Smooth muscle cell (in vitro differentiated cells): ENCODE data around the gene PSMG3. TPM values are rescaled to one million over a fixed set of nuclear protein-coding genes. Genes with fewer than 3 reads are reported as not detected.

Source experiments
- DNase-seq: peaks from one replicate; lab custom pipeline; 2025; ENCODE audit not compliant: unreplicated experiment; lab: John Stamatoyannopoulos, UW
- H2AFZ ChIP-seq: fragments of 200-600 bp; sonication (generic); 2 replicates; pipeline ENCODE4 v1.6.0; 2016; ENCODE audit warnings: antibody characterized with exemption, low read depth, mild to moderate bottlenecking
- H3F3A ChIP-seq: fragments of 200-600 bp; sonication (generic); 2 replicates; pipeline ENCODE4 v1.6.0; 2017; ENCODE audit warnings: antibody characterized with exemption, low read depth
- H3K27ac ChIP-seq: fragments of 200-600 bp; sonication (generic); 2 replicates; pipeline ENCODE4 v1.5.1; 2016; ENCODE audit warnings: low read depth, mild to moderate bottlenecking
- H3K27me3 ChIP-seq: fragments of 200-600 bp; sonication (generic); 2 replicates; pipeline ENCODE4 v1.6.1; 2016; ENCODE audit warnings: low read depth, mild to moderate bottlenecking
- H3K36me3 ChIP-seq: fragments of 200-600 bp; sonication (generic); 2 replicates; pipeline ENCODE4 v1.5.1; 2016; ENCODE audit warnings: low read depth
- H3K4me1 ChIP-seq: fragments of 200-600 bp; sonication (generic); 2 replicates; pipeline ENCODE4 v1.5.1; 2016; ENCODE audit warnings: low read depth
- H3K4me2 ChIP-seq: fragments of 200-600 bp; sonication (generic); 2 replicates; pipeline ENCODE4 v1.6.0; 2016; ENCODE audit warnings: mild to moderate bottlenecking
- H3K4me3 ChIP-seq: fragments of 200-600 bp; sonication (generic); 2 replicates; pipeline ENCODE4 v1.5.1; 2016; ENCODE audit warnings: mild to moderate bottlenecking
- H3K79me2 ChIP-seq: fragments of 200-600 bp; sonication (generic); 2 replicates; pipeline ENCODE4 v1.6.0; 2016; ENCODE audit warnings: low read depth, mild to moderate bottlenecking
- H3K9ac ChIP-seq: fragments of 200-600 bp; sonication (generic); 2 replicates; pipeline ENCODE4 v1.6.0; 2016; ENCODE audit warnings: low read depth
- H3K9me3 ChIP-seq: fragments of 200-600 bp; sonication (generic); replicated peaks from 2 replicates; pipeline ENCODE4 v1.5.1; 2016; ENCODE audit warnings: low read depth
- H4K20me1 ChIP-seq: fragments of 200-600 bp; sonication (generic); 2 replicates; pipeline ENCODE4 v1.6.0; 2016; ENCODE audit warnings: low read depth
- WGBS: methylation state at CpG from one replicate; pipeline ENCODE4 v1.1.7; 2016; ENCODE audit warnings: low lambda C conversion rate; 5-methylcytosine and 5-hydroxymethylcytosine counted together
- polyA plus RNA-seq: library from polyadenylated mRNA; unstranded; fragments of >200 nt; fragmentation: Nextera tagmentation; extraction: Ambion mirVana; gene quantifications from 2 replicates; pipeline ENCODE4 v1.2.1, GENCODE V29; 2016
- total RNA-seq: library from RNA; depleted of rRNA; stranded (reverse); fragments of >200 nt; gene quantifications from 2 replicates; pipeline ENCODE4 v1.2.3, GENCODE V29; 2014
- TF ChIP-seq, protein P1 (sequence below): fragments of 200-600 bp; sonication (generic); IDR thresholded peaks from 2 replicates; pipeline ENCODE4 v1.5.1; 2017; ENCODE audit warnings: borderline replicate concordance, mild to moderate bottlenecking, antibody characterized with exemption; ENCODE audit not compliant: insufficient read depth, poor library complexity, severe bottlenecking

PSMG3 gene
- total and polyA plus RNA-seq, 2 experiments from 2014 or later = 24.5 to 45.3 TPM

DNA sequence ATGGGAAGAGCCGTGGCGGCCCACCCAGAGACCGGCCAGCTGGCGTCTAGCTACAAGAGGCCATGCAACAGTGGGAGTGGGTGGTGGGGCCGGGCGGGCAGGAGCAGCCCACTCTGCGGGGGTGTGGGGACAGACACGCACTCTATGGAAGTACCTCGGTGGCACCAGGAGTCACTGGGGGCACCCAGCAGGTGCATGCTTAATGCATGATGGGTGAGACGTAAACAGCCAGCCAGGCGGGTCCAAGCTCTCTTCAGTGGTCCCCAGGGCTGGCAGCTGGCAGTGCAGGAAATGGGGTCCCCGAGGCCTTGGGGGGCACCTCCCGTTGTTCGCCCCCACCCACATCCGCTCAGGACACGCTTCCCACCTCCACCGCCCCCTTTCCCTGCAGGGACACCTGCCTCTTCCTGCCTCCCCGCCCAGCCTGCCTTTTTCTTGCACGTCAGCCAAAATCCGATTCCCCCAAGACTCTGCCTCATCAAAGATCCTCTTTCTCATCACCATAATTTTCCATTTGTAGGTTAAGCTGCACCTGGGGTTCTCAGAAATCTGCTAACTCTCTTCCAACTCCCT is 22.6 kb upstream of the PSMG3 start:
- Histone ChIP-seq H3K36me3 (no peaks in the 10 kb centered on the region), H2AFZ (no peak overlapping the region), H3K79me2 (no peaks in the 10 kb centered on the region), H3K4me3 (no peak overlapping the region), H3F3A (no peaks in the 10 kb centered on the region), H3K9me3 (no peaks in the 10 kb centered on the region), H3K27me3 (no peaks in the 10 kb centered on the region), H4K20me1 (no peaks in the 10 kb centered on the region), H3K9ac (no peak overlapping the region), H3K4me2 (no peak overlapping the region), H3K4me1 (no peaks in the 10 kb centered on the region), H3K27ac (no peak overlapping the region)
- WGBS = 85% methylated on average over 19 of the region's 20 CpGs
- no peak for DNase-seq
- TF ChIP-seq, protein P1, sequence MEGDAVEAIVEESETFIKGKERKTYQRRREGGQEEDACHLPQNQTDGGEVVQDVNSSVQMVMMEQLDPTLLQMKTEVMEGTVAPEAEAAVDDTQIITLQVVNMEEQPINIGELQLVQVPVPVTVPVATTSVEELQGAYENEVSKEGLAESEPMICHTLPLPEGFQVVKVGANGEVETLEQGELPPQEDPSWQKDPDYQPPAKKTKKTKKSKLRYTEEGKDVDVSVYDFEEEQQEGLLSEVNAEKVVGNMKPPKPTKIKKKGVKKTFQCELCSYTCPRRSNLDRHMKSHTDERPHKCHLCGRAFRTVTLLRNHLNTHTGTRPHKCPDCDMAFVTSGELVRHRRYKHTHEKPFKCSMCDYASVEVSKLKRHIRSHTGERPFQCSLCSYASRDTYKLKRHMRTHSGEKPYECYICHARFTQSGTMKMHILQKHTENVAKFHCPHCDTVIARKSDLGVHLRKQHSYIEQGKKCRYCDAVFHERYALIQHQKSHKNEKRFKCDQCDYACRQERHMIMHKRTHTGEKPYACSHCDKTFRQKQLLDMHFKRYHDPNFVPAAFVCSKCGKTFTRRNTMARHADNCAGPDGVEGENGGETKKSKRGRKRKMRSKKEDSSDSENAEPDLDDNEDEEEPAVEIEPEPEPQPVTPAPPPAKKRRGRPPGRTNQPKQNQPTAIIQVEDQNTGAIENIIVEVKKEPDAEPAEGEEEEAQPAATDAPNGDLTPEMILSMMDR = no peak

DNA sequence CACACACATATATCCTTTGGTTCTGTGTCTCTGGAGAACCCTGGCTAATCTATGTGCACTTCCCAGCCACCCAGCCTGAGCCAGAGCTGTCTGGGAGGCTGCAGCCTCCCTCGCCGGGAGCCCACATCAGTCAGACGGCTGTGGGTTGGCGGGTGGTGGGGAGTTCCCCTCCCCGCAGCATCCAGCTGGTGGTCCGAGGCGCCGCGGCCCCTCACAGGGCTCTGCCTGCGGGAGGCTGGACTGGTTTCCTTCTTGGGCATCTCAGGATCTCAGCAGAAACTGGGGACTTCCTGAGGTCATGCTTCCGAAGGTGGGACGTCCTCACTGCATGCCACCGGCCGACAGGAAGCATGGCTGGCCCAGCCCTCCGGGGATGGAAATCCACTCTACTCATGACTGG is 22.0 kb upstream of the PSMG3 start:
- H3K9me3 ChIP-seq = no peaks in the 10 kb centered on the region
- no peaks in the 10 kb centered on the region for H3F3A ChIP-seq
- no peak for DNase-seq
- WGBS = 81% methylated on average over 15 of the region's 15 CpGs
- no peak overlapping the region for H3K4me2 ChIP-seq
- H3K4me3 ChIP-seq = no peak overlapping the region
- no peaks in the 10 kb centered on the region for H3K27me3 ChIP-seq
- no peak overlapping the region for H3K27ac ChIP-seq
- no peaks in the 10 kb centered on the region for H3K4me1 ChIP-seq
- H3K36me3 ChIP-seq = no peaks in the 10 kb centered on the region
- TF ChIP-seq, protein P1 = no peak
- H3K79me2 ChIP-seq = no peaks in the 10 kb centered on the region
- no peak overlapping the region for H2AFZ ChIP-seq
- H4K20me1 ChIP-seq = no peaks in the 10 kb centered on the region
- H3K9ac ChIP-seq = no peak overlapping the region

DNA sequence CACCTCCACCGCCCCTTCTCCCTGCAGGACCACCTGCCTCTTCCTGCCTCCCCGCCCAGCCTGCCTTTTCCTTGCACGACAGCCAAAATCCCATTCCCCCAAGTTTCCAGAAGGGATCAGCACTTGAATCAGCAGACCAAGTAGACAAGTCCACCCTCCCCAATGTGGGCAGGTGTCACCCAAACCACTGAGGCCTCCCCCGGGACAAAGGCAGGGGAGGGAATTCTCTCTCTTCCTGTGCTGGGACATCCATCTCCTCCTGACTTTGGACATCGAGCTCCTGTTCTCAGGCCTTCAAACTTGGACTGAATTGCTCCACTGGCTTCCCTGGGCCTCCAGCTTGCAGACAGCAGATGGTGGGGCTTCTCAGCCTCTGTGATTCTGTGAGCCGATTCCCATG is 21.6 kb upstream of the PSMG3 start:
- DNase-seq = no peak
- no peaks in the 10 kb centered on the region for H3K4me1 ChIP-seq
- no peak overlapping the region for H3K9ac ChIP-seq
- H2AFZ ChIP-seq = no peak overlapping the region
- TF ChIP-seq, protein P1 = no peak
- H3K36me3 ChIP-seq = no peaks in the 10 kb centered on the region
- no peaks in the 10 kb centered on the region for H3K9me3 ChIP-seq
- H3K79me2 ChIP-seq = no peaks in the 10 kb centered on the region
- 92% methylated on average over 6 of the region's 6 CpGs for WGBS
- no peaks in the 10 kb centered on the region for H3K27me3 ChIP-seq
- no peak overlapping the region for H3K4me3 ChIP-seq
- no peaks in the 10 kb centered on the region for H4K20me1 ChIP-seq
- no peak overlapping the region for H3K27ac ChIP-seq
- H3F3A ChIP-seq = no peaks in the 10 kb centered on the region
- no peak overlapping the region for H3K4me2 ChIP-seq

DNA sequence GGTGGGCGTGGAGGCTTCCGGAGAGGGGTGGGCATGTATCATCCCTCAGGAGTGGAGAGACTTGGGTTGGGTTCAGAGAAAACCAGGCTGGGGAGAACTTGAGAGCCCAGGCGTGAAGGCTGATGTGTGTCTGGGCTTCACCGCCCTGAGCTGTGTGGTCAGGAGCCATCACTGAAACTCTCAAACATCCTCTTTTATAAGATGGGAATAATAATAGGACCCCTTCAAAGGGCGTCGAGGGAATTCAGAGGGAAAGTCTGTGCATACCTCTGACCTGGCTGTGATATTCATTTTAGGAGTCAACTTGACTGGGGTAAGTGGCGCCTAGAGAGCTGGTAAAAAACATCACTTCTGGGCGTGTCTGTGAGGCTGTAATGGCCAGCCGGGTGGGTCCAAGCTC is 21.1 kb upstream of the PSMG3 start:
- Histone ChIP-seq H3K9me3 (no peaks in the 10 kb centered on the region), H3K4me1 (no peaks in the 10 kb centered on the region), H3K27ac (no peak overlapping the region), H2AFZ (no peak overlapping the region), H3K4me3 (no peak overlapping the region), H3K79me2 (no peaks in the 10 kb centered on the region), H4K20me1 (no peaks in the 10 kb centered on the region), H3K9ac (no peak overlapping the region), H3K4me2 (no peak overlapping the region), H3F3A (no peaks in the 10 kb centered on the region), H3K36me3 (no peaks in the 10 kb centered on the region), H3K27me3 (no peaks in the 10 kb centered on the region)
- no peak for DNase-seq
- TF ChIP-seq, protein P1 = no peak
- WGBS = 86% methylated on average over 9 of the region's 9 CpGs
